GM06990 (cell line): ENCODE data around the gene SPATA24.
A peak's percentile ranks its signal among the peaks of the same experiment; 100 is the strongest.

Experiments
- DNase-seq: peaks from one replicate; pipeline ENCODE4 v3.0.0-alpha.2; 2011; ENCODE audit not compliant: insufficient read length; ENCODE audit errors: extremely low read depth
- H3K27me3 ChIP-seq: replicated peaks from 2 replicates; pipeline ENCODE4 v1.6.0; 2011; ENCODE audit warnings: low read length; ENCODE audit not compliant: control insufficient read depth, insufficient read depth
- H3K36me3 ChIP-seq: 2 replicates; pipeline ENCODE4 v1.5.1; 2011; ENCODE audit warnings: low read length; ENCODE audit not compliant: control insufficient read depth, insufficient read depth
- H3K4me3 ChIP-seq: replicated peaks from 2 replicates; pipeline ENCODE4 v1.5.1; 2011; ENCODE audit warnings: low read depth, mild to moderate bottlenecking, control low read depth, low read length
- CTCF ChIP-seq: IDR thresholded peaks from 2 replicates; pipeline ENCODE4 v1.5.1; 2011; ENCODE audit warnings: low read length, control low read depth, mild to moderate bottlenecking, inconsistent platforms; ENCODE audit not compliant: insufficient read depth, poor library complexity, severe bottlenecking

Gene SPATA24

GRCh38 chr5:139408191-139408590 is 4.3 kb upstream of the SPATA24 start:
- Histone ChIP-seq H3K27me3 (no peaks in the 10 kb centered on the region), H3K4me3 (no peak overlapping the region), H3K36me3 (no peaks in the 10 kb centered on the region)
- no peak for TF ChIP-seq CTCF
- no peak for DNase-seq

GRCh38 chr5:139407517-139407916 is 3.6 kb upstream of the SPATA24 start:
- DNase-seq = no peak
- H3K27me3 ChIP-seq = no peaks in the 10 kb centered on the region
- no peaks in the 10 kb centered on the region for H3K36me3 ChIP-seq
- no peak overlapping the region for H3K4me3 ChIP-seq
- no peak for TF ChIP-seq CTCF

GRCh38 chr5:139406963-139407362 is 3.1 kb upstream of the SPATA24 start:
- DNase-seq = no peak
- Histone ChIP-seq H3K27me3 (no peaks in the 10 kb centered on the region), H3K4me3 (no peak overlapping the region), H3K36me3 (no peaks in the 10 kb centered on the region)
- no peak for TF ChIP-seq CTCF

GRCh38 chr5:139404484-139404840 is 573 bp upstream of the SPATA24 start:
- Histone ChIP-seq H3K27me3 (no peaks in the 10 kb centered on the region), H3K36me3 (peaks cover 1% of the 10 kb centered on the region; the same call in 1 of the 2 replicates), H3K4me3 (peak overlapping the region; percentile 80)
- no peak for TF ChIP-seq CTCF
- no peak for DNase-seq

GRCh38 chr5:139403418-139403786 is 487 bp downstream of the SPATA24 start:
- H3K4me3 ChIP-seq = peak overlapping the region; percentile 80
- H3K27me3 ChIP-seq = no peaks in the 10 kb centered on the region
- TF ChIP-seq CTCF = no peak
- peaks cover 1% of the 10 kb centered on the region; the same call in 1 of the 2 replicates for H3K36me3 ChIP-seq
- no peak for DNase-seq

- DNase-seq = no peak
- no peak overlapping the region; the same call in 1 of the 2 replicates for H3K4me3 ChIP-seq
These were observed 1.2 kb downstream of the SPATA24 start for GRCh38 chr5:139402561-139403158.

More at GRCh38 chr5:139402561-139403158, 1.2 kb downstream of the SPATA24 start:
- peak; percentile 65 for TF ChIP-seq CTCF
- Histone ChIP-seq H3K27me3 (no peaks in the 10 kb centered on the region), H3K36me3 (peaks cover 1% of the 10 kb centered on the region; the same call in 1 of the 2 replicates)
